ENCODE measurements around the gene EYS. TPM values are rescaled to one million over a fixed set of nuclear protein-coding genes. Genes with fewer than 3 reads are reported as not detected.

Gene EYS
- total and polyA plus RNA-seq, 2 of the 8 experiments (the other 6 are each of a cell fraction or from before 2014, with no cell fraction given) = 0.05 to 0.13 TPM

- no peak for TF ChIP-seq GABPA (IDR thresholded peaks at IDR 0.05; ENCODE audit: borderline replicate concordance, insufficient read depth, low read length)
These were observed 1787.4 kb downstream of the EYS start (continued) for GRCh38 chr6:63919556-63920110.

Measured in H1 (cell line).